Measurements from ENCODE around the gene JPH2. TPM values are rescaled to one million over a fixed set of nuclear protein-coding genes. Genes with fewer than 3 reads are reported as not detected.

JPH2 gene
- total and polyA plus RNA-seq, 2 experiments from 2014 or later, result 0.16 to 1.1 TPM

- Histone ChIP-seq H3K27me3 (ENCODE audit: insufficient read depth) (no peaks in the 10 kb centered on the region), H2AFZ (no peak overlapping the region), H3K79me2 (replicated peaks; ENCODE audit: insufficient read depth) (no peaks in the 10 kb centered on the region), H3F3A (replicated peaks; ENCODE audit: low read depth) (no peaks in the 10 kb centered on the region), H3K4me1 (ENCODE audit: insufficient read depth) (no peaks in the 10 kb centered on the region), H3K36me3 (ENCODE audit: insufficient read depth) (no peaks in the 10 kb centered on the region), H3K9me2 (ENCODE audit: insufficient read depth) (no peaks in the 10 kb centered on the region), H3K4me2 (no peak overlapping the region), H3K4me3 (no peak overlapping the region), H3K27ac (ENCODE audit: low read depth) (no peak overlapping the region), H4K20me1 (replicated peaks; ENCODE audit: insufficient read depth) (no peaks in the 10 kb centered on the region)
- peaks cover 4% of the 10 kb centered on the region for H3K27me3 Mint-ChIP-seq (ENCODE audit: insufficient read depth, low read depth, poor library complexity)
- TF ChIP-seq EZH2phosphoT487 (IDR thresholded peaks at IDR 0.05; ENCODE audit: unreplicated experiment), result no peak
- no peak for TF ChIP-seq CREB1 (CRISPR knock-in tag; IDR thresholded peaks at IDR 0.05; ENCODE audit: low read depth)
- TF ChIP-seq, protein P1, sequence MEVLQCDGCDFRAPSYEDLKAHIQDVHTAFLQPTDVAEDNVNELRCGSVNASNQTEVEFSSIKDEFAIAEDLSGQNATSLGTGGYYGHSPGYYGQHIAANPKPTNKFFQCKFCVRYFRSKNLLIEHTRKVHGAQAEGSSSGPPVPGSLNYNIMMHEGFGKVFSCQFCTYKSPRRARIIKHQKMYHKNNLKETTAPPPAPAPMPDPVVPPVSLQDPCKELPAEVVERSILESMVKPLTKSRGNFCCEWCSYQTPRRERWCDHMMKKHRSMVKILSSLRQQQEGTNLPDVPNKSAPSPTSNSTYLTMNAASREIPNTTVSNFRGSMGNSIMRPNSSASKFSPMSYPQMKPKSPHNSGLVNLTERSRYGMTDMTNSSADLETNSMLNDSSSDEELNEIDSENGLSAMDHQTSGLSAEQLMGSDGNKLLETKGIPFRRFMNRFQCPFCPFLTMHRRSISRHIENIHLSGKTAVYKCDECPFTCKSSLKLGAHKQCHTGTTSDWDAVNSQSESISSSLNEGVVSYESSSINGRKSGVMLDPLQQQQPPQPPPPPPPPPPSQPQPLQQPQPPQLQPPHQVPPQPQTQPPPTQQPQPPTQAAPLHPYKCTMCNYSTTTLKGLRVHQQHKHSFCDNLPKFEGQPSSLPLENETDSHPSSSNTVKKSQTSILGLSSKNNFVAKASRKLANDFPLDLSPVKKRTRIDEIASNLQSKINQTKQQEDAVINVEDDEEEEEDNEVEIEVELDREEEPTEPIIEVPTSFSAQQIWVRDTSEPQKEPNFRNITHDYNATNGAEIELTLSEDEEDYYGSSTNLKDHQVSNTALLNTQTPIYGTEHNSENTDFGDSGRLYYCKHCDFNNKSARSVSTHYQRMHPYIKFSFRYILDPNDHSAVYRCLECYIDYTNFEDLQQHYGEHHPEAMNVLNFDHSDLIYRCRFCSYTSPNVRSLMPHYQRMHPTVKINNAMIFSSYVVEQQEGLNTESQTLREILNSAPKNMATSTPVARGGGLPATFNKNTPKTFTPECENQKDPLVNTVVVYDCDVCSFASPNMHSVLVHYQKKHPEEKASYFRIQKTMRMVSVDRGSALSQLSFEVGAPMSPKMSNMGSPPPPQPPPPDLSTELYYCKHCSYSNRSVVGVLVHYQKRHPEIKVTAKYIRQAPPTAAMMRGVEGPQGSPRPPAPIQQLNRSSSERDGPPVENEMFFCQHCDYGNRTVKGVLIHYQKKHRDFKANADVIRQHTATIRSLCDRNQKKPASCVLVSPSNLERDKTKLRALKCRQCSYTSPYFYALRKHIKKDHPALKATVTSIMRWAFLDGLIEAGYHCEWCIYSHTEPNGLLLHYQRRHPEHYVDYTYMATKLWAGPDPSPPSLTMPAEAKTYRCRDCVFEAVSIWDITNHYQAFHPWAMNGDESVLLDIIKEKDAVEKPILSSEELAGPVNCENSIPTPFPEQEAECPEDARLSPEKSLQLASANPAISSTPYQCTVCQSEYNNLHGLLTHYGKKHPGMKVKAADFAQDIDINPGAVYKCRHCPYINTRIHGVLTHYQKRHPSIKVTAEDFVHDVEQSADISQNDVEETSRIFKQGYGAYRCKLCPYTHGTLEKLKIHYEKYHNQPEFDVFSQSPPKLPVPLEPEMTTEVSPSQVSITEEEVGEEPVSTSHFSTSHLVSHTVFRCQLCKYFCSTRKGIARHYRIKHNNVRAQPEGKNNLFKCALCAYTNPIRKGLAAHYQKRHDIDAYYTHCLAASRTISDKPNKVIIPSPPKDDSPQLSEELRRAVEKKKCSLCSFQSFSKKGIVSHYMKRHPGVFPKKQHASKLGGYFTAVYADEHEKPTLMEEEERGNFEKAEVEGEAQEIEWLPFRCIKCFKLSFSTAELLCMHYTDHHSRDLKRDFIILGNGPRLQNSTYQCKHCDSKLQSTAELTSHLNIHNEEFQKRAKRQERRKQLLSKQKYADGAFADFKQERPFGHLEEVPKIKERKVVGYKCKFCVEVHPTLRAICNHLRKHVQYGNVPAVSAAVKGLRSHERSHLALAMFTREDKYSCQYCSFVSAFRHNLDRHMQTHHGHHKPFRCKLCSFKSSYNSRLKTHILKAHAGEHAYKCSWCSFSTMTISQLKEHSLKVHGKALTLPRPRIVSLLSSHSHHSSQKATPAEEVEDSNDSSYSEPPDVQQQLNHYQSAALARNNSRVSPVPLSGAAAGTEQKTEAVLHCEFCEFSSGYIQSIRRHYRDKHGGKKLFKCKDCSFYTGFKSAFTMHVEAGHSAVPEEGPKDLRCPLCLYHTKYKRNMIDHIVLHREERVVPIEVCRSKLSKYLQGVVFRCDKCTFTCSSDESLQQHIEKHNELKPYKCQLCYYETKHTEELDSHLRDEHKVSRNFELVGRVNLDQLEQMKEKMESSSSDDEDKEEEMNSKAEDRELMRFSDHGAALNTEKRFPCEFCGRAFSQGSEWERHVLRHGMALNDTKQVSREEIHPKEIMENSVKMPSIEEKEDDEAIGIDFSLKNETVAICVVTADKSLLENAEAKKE (CRISPR knock-in tag; IDR thresholded peaks at IDR 0.05), result no peak
- no peak for TF ChIP-seq JUNB (IDR thresholded peaks at IDR 0.05; ENCODE audit: unreplicated experiment)
- TF ChIP-seq, protein P2, sequence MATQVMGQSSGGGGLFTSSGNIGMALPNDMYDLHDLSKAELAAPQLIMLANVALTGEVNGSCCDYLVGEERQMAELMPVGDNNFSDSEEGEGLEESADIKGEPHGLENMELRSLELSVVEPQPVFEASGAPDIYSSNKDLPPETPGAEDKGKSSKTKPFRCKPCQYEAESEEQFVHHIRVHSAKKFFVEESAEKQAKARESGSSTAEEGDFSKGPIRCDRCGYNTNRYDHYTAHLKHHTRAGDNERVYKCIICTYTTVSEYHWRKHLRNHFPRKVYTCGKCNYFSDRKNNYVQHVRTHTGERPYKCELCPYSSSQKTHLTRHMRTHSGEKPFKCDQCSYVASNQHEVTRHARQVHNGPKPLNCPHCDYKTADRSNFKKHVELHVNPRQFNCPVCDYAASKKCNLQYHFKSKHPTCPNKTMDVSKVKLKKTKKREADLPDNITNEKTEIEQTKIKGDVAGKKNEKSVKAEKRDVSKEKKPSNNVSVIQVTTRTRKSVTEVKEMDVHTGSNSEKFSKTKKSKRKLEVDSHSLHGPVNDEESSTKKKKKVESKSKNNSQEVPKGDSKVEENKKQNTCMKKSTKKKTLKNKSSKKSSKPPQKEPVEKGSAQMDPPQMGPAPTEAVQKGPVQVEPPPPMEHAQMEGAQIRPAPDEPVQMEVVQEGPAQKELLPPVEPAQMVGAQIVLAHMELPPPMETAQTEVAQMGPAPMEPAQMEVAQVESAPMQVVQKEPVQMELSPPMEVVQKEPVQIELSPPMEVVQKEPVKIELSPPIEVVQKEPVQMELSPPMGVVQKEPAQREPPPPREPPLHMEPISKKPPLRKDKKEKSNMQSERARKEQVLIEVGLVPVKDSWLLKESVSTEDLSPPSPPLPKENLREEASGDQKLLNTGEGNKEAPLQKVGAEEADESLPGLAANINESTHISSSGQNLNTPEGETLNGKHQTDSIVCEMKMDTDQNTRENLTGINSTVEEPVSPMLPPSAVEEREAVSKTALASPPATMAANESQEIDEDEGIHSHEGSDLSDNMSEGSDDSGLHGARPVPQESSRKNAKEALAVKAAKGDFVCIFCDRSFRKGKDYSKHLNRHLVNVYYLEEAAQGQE (IDR thresholded peaks at IDR 0.05; ENCODE audit: unreplicated experiment), result no peak
- TF ChIP-seq STAT1 (IDR thresholded peaks at IDR 0.05; ENCODE audit: unreplicated experiment), result no peak
- TF ChIP-seq, protein P3, sequence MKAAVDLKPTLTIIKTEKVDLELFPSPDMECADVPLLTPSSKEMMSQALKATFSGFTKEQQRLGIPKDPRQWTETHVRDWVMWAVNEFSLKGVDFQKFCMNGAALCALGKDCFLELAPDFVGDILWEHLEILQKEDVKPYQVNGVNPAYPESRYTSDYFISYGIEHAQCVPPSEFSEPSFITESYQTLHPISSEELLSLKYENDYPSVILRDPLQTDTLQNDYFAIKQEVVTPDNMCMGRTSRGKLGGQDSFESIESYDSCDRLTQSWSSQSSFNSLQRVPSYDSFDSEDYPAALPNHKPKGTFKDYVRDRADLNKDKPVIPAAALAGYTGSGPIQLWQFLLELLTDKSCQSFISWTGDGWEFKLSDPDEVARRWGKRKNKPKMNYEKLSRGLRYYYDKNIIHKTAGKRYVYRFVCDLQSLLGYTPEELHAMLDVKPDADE (IDR thresholded peaks at IDR 0.05), result no peak
- no peak for TF ChIP-seq EZH2 (IDR thresholded peaks at IDR 0.05; ENCODE audit: low read depth, unreplicated experiment)
- no peak for TF ChIP-seq POLR2AphosphoS5 (IDR thresholded peaks at IDR 0.05; ENCODE audit: low read depth)
- no peak for TF ChIP-seq NANOG (IDR thresholded peaks at IDR 0.05; ENCODE audit: borderline replicate concordance)
- TF ChIP-seq ZNF114 (CRISPR knock-in tag; IDR thresholded peaks at IDR 0.05), result no peak
- TF ChIP-seq ZNF331 (CRISPR knock-in tag; IDR thresholded peaks at IDR 0.05; ENCODE audit: low read depth), result no peak
- TF ChIP-seq, protein P4, sequence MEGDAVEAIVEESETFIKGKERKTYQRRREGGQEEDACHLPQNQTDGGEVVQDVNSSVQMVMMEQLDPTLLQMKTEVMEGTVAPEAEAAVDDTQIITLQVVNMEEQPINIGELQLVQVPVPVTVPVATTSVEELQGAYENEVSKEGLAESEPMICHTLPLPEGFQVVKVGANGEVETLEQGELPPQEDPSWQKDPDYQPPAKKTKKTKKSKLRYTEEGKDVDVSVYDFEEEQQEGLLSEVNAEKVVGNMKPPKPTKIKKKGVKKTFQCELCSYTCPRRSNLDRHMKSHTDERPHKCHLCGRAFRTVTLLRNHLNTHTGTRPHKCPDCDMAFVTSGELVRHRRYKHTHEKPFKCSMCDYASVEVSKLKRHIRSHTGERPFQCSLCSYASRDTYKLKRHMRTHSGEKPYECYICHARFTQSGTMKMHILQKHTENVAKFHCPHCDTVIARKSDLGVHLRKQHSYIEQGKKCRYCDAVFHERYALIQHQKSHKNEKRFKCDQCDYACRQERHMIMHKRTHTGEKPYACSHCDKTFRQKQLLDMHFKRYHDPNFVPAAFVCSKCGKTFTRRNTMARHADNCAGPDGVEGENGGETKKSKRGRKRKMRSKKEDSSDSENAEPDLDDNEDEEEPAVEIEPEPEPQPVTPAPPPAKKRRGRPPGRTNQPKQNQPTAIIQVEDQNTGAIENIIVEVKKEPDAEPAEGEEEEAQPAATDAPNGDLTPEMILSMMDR (conservative IDR thresholded peaks at IDR 0.05; ENCODE audit: low read depth in 2 of 2), result no peak
- ATAC-seq, result no peak
- DNase-seq (ENCODE audit: low spot score), result no peak
- no peaks in the 10 kb centered on the region for H3K4me1 Mint-ChIP-seq
- no peak overlapping the region for H3K27ac Mint-ChIP-seq
- no peak overlapping the region for H3K4me3 Mint-ChIP-seq
- H3K9me3 Mint-ChIP-seq, result no peaks in the 10 kb centered on the region
- no peaks in the 10 kb centered on the region for H3K36me3 Mint-ChIP-seq (ENCODE audit: low read depth)
Measured at GRCh38 chr20:44085616-44086434, 101.2 kb downstream of the JPH2 start.

All from GM23338 (cell line).